Neural progenitor cell (in vitro differentiated cells): ENCODE data around the gene NEDD4. TPM values are rescaled to one million over a fixed set of nuclear protein-coding genes. Genes with fewer than 3 reads are reported as not detected.
"Not testable (repeated sequence)": the region's sequence is repeated elsewhere in the genome, so short reads cannot be mapped to it uniquely, and the experiment has no call there.

Source experiments
- DNase-seq: peaks from one replicate; pipeline ENCODE4 v3.0.0-alpha.2; 2016; ENCODE audit warnings: low spot score
- H2AFZ ChIP-seq: fragments of 200-600 bp; sonication (generic); replicated peaks from 2 replicates; pipeline ENCODE4 v1.6.1; 2016; ENCODE audit warnings: antibody characterized with exemption
- H3F3A ChIP-seq: fragments of 200-600 bp; sonication (generic); 2 replicates; pipeline ENCODE4 v1.6.1; 2016; ENCODE audit warnings: antibody characterized with exemption, low read depth
- H3K27ac ChIP-seq: fragments of 200-600 bp; sonication (generic); 2 replicates; pipeline ENCODE4 v1.5.1; 2016; ENCODE audit warnings: mild to moderate bottlenecking
- H3K27me3 ChIP-seq: fragments of 200-600 bp; sonication (generic); 2 replicates; pipeline ENCODE4 v1.6.1; 2016; ENCODE audit warnings: mild to moderate bottlenecking, moderate library complexity
- H3K36me3 ChIP-seq: fragments of 200-600 bp; sonication (generic); 2 replicates; pipeline ENCODE4 v1.5.1; 2016
- H3K4me1 ChIP-seq: fragments of 200-600 bp; sonication (generic); 2 replicates; pipeline ENCODE4 v1.6.1; 2016; ENCODE audit warnings: mixed run types
- H3K4me2 ChIP-seq: fragments of 200-600 bp; sonication (generic); 2 replicates; pipeline ENCODE4 v1.6.1; 2016
- H3K4me3 ChIP-seq: fragments of 200-600 bp; sonication (generic); 2 replicates; pipeline ENCODE4 v1.5.1; 2016
- H3K79me2 ChIP-seq: fragments of 200-600 bp; sonication (generic); 2 replicates; pipeline ENCODE4 v1.6.1; 2016; ENCODE audit warnings: low read depth
- H3K9ac ChIP-seq: fragments of 200-600 bp; sonication (generic); 2 replicates; pipeline ENCODE4 v1.6.1; 2016
- H3K9me3 ChIP-seq: fragments of 200-600 bp; sonication (generic); 2 replicates; pipeline ENCODE4 v1.5.1; 2016; ENCODE audit warnings: low read depth
- H4K20me1 ChIP-seq: fragments of 200-600 bp; sonication (generic); 2 replicates; pipeline ENCODE4 v1.6.1; 2016; ENCODE audit warnings: low read depth
- H3K27ac Mint-ChIP-seq: 3 replicates; pipeline ENCODE4 v1.8.0; 2021; ENCODE audit warnings: mixed read lengths
- H3K27me3 Mint-ChIP-seq: 2 replicates; pipeline ENCODE4 v1.8.0; 2022; ENCODE audit warnings: low read depth, mild to moderate bottlenecking, inconsistent platforms, moderate library complexity, mixed read lengths; ENCODE audit not compliant: insufficient read depth
- H3K36me3 Mint-ChIP-seq: 3 replicates; pipeline ENCODE4 v1.8.0; 2021; ENCODE audit warnings: mixed read lengths
- H3K4me1 Mint-ChIP-seq: 3 replicates; pipeline ENCODE4 v1.8.0; 2021; ENCODE audit warnings: mixed read lengths
- H3K4me3 Mint-ChIP-seq: 3 replicates; pipeline ENCODE4 v1.8.0; 2021; ENCODE audit warnings: mild to moderate bottlenecking, moderate library complexity, mixed read lengths
- H3K9me3 Mint-ChIP-seq: 3 replicates; pipeline ENCODE4 v1.8.0; 2020; ENCODE audit warnings: mixed read lengths
- EZH2 ChIP-seq: fragments of 200-600 bp; sonication (generic); IDR thresholded peaks from 2 replicates; pipeline ENCODE4 v1.6.1; 2017; ENCODE audit warnings: antibody characterized with exemption, mild to moderate bottlenecking, moderate library complexity
- EZH2phosphoT487 ChIP-seq: fragments of 200-600 bp; sonication (generic); IDR thresholded peaks from 2 replicates; pipeline ENCODE4 v1.6.1; 2017; ENCODE audit warnings: antibody characterized with exemption
- total RNA-seq: library from RNA; depleted of rRNA; stranded (reverse); fragments of >200 nt; gene quantifications from 2 replicates; pipeline ENCODE4 v1.2.3, GENCODE V29; 2015; ENCODE audit warnings: low replicate concordance
- TF ChIP-seq, protein P1 (sequence below): fragments of 200-600 bp; sonication (generic); IDR thresholded peaks from 2 replicates; pipeline ENCODE4 v1.5.1; 2017; ENCODE audit warnings: antibody characterized with exemption, mild to moderate bottlenecking

Gene NEDD4
- total RNA-seq, 1 donor from 2014 or later, result 36.7 TPM

DNA sequence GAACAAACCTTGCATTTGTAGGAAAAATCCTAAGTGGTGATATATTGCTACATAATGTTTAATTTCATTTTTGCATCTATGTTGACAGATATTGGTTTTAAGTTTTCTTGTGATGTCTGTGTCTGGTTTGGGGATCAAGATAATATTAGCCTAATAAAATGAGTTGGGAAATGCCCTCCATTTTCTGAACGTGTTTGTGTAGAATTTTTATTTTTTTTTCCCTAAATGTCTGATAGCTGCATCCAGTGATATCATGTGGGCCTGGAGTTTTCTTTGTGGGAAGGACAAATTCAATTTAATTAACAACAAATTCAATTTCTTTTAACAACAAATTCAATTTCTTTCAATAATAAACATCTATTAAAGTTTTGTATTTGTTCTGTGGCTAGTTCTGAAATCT is 35.1 kb downstream of the NEDD4 start:
- no peaks in the 10 kb centered on the region for H3K4me1 Mint-ChIP-seq
- no peak for DNase-seq
- no peaks in the 10 kb centered on the region for H3K27me3 Mint-ChIP-seq
- Histone ChIP-seq H3K36me3 (no peaks in the 10 kb centered on the region), H2AFZ (no peak overlapping the region), H3K9ac (no peak overlapping the region), H3K79me2 (no peaks in the 10 kb centered on the region), H4K20me1 (no peaks in the 10 kb centered on the region), H3K4me2 (no peak overlapping the region), H3K9me3 (no peaks in the 10 kb centered on the region), H3F3A (no peaks in the 10 kb centered on the region), H3K4me1 (no peaks in the 10 kb centered on the region), H3K4me3 (no peak overlapping the region), H3K27me3 (no peaks in the 10 kb centered on the region), H3K27ac (no peak overlapping the region)
- H3K36me3 Mint-ChIP-seq, result peaks cover 4% of the 10 kb centered on the region
- TF ChIP-seq, protein P1, sequence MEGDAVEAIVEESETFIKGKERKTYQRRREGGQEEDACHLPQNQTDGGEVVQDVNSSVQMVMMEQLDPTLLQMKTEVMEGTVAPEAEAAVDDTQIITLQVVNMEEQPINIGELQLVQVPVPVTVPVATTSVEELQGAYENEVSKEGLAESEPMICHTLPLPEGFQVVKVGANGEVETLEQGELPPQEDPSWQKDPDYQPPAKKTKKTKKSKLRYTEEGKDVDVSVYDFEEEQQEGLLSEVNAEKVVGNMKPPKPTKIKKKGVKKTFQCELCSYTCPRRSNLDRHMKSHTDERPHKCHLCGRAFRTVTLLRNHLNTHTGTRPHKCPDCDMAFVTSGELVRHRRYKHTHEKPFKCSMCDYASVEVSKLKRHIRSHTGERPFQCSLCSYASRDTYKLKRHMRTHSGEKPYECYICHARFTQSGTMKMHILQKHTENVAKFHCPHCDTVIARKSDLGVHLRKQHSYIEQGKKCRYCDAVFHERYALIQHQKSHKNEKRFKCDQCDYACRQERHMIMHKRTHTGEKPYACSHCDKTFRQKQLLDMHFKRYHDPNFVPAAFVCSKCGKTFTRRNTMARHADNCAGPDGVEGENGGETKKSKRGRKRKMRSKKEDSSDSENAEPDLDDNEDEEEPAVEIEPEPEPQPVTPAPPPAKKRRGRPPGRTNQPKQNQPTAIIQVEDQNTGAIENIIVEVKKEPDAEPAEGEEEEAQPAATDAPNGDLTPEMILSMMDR, result no peak
- TF ChIP-seq EZH2 (no peak), EZH2phosphoT487 (no peak)
- H3K9me3 Mint-ChIP-seq, result peaks cover 2% of the 10 kb centered on the region
- H3K27ac Mint-ChIP-seq, result no peak overlapping the region
- no peak overlapping the region for H3K4me3 Mint-ChIP-seq

DNA sequence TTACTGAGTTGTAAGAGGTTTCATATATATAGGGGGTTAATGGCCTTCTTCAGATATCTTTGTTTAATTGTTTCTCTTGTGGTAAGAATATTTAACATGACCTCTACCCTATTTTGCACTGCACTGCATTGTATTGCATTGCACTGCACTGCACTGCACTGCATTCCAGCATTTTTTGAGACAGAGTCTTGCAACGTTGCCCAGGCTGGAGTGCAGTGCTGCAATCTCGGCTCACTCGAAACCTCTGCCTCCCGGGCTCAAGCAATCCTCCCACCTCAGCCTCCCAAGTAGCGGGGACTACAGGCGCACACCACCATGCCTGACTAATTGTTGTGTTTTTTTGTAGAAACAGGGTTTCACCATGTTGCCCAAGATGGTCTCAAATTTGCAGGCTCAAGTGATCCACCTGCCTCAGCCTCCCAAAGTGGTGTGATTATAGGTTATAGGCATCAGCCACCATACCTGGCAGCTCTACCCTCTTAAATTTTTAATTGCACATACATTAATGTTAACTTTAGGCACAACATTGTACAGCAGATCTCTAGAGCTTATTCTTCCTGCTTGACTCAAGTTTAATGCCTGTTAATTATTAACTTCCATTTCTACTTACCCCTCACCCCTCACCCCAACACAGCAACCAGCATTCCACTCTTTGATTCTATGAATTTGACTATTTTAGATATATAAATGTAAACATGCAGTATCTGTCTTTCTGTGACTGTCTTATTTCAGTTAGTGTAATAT is 38.4 kb downstream of the NEDD4 start:
- H3K9me3 Mint-ChIP-seq, result peaks cover 2% of the 10 kb centered on the region
- Histone ChIP-seq H3K27ac (no peak overlapping the region), H3K9ac (no peak overlapping the region), H3K4me1 (no peaks in the 10 kb centered on the region), H2AFZ (no peak overlapping the region), H3K27me3 (no peaks in the 10 kb centered on the region), H3K79me2 (no peaks in the 10 kb centered on the region), H3K36me3 (no peaks in the 10 kb centered on the region), H3F3A (no peaks in the 10 kb centered on the region), H3K9me3 (no peaks in the 10 kb centered on the region), H3K4me2 (no peak overlapping the region), H4K20me1 (no peaks in the 10 kb centered on the region), H3K4me3 (no peak overlapping the region)
- no peak for TF ChIP-seq EZH2
- no peak for TF ChIP-seq EZH2phosphoT487
- TF ChIP-seq, protein P1, result no peak
- no peaks in the 10 kb centered on the region for H3K4me1 Mint-ChIP-seq
- H3K27ac Mint-ChIP-seq, result no peak overlapping the region
- DNase-seq, result no peak
- H3K4me3 Mint-ChIP-seq, result no peak overlapping the region
- peaks cover 2% of the 10 kb centered on the region for H3K27me3 Mint-ChIP-seq
- peaks cover 4% of the 10 kb centered on the region for H3K36me3 Mint-ChIP-seq

DNA sequence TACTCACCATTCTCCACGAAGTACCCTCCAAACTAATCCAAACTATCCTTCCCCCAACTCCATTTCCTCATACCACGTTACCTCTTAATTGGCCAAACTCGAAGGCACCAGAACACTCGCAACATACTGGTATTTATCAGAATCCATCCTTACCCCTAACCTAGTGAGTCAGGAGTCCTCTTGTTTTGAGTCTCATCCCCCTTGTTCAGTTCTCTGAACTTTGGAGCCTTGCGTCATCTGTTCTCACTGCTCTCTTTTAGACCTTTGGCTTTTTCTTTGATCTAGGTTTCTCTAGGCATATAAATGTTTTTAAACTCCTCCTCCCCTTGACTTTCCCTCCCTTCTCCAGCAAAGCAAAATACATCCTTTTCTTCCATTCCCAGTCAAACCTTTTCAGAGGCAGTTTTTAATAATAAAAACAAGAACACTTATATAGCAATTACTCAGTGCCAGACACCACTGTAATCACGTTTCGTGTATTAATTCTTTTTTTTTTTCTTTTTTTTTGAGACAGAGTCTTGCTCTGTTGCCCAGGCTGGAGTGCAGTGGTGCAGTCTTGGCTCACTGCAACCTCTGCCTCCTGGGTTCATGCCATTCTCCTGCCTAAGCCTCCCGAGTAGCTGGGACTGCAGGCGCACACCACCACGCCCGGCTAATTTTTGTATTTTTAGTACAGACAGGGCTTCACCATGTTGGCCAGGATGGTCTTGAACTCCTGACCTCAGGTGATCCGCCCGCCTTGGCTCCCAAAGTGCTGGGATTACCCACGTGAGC is 40.7 kb downstream of the NEDD4 start:
- not testable (repeated sequence) for H2AFZ ChIP-seq, H3K27me3 ChIP-seq, H3K4me3 Mint-ChIP-seq, H3K4me1 ChIP-seq, H3K4me3 ChIP-seq, H3F3A ChIP-seq, H3K9me3 Mint-ChIP-seq, H4K20me1 ChIP-seq, H3K36me3 Mint-ChIP-seq, H3K27me3 Mint-ChIP-seq, H3K4me1 Mint-ChIP-seq, H3K9me3 ChIP-seq, H3K79me2 ChIP-seq, DNase-seq, H3K27ac ChIP-seq, H3K9ac ChIP-seq, H3K36me3 ChIP-seq, H3K27ac Mint-ChIP-seq, H3K4me2 ChIP-seq

DNA sequence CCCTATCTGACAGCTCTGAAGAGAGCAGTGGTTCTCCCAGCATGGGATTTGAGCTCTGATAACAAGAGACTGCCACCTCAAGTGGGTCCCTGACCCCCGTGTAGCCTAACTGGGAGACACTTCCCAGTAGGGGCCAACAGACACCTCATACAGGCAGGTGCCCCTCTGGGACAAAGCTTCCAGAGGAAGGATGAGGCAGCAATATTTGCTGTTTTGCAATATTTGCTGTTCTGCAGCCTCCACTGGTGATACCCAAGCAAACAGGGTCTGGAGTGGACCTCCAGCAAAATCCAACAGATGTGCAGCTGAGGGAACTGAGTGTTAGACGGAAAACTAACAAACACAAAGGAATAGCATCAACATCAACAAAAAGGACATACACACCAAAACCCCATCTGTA is 48.8 kb downstream of the NEDD4 start:
- H3K36me3 Mint-ChIP-seq, H3K4me2 ChIP-seq: not testable (repeated sequence)

More for the DNA sequence above, 48.8 kb downstream of the NEDD4 start:
- not testable (repeated sequence) for H3K4me3 Mint-ChIP-seq, DNase-seq, H3K79me2 ChIP-seq, H3K4me3 ChIP-seq, H3K27ac Mint-ChIP-seq, H3K36me3 ChIP-seq, H3K4me1 ChIP-seq, H3K9ac ChIP-seq, H3K9me3 ChIP-seq, H2AFZ ChIP-seq, H3F3A ChIP-seq, H4K20me1 ChIP-seq, H3K27me3 Mint-ChIP-seq, H3K27ac ChIP-seq, H3K4me1 Mint-ChIP-seq, H3K27me3 ChIP-seq
- H3K9me3 Mint-ChIP-seq, result peaks cover 13% of the 10 kb centered on the region
